K562 (cell line): ENCODE measurements around the gene ZNF628. TPM values are rescaled to one million over a fixed set of nuclear protein-coding genes. Genes with fewer than 3 reads are reported as not detected.

Experiments used
- ATAC-seq: fragments of 200-7000 bp; cut with Tn5 transposase; 3 replicates; pipeline ENCODE4 v1.9.1; 2020; ENCODE audit warnings: moderate library complexity
- BruUV-seq: library from RNA; stranded (reverse); fragments of 400-500 nt; replicated peaks from 2 replicates; lab custom pipeline; 2021; lab: Mats Ljungman, UMichigan
- CTCF ChIA-PET: fragments of 300-600 bp; formaldehyde crosslinking; extraction: SDS; loops from one replicate; lab custom pipeline; 2021; ENCODE audit warnings: low intra/inter-chr PET ratio; lab: Yijun Ruan, JAX
- POLR2A ChIA-PET: fragments of 300-600, 350-650 bp; sonication (Branson Sonifier 250); formaldehyde crosslinking; extraction: SDS; loops from one replicate; lab custom pipeline; 2021; ENCODE audit warnings: antibody characterized with exemption, inconsistent platforms; lab: Yijun Ruan, JAX
- DNase-seq, 4 experiments: peaks; one replicate each; pipeline versions ENCODE4 v3.0.0 to v3.0.0-alpha.2; 2011 to 2018; ENCODE audit warnings: low spot score in 3 of 4, mixed read lengths in 3 of 4; ENCODE audit errors: extremely low read depth in 1 of 4
- FAIRE-seq: peaks from 2 replicates; lab custom pipeline; 2011; peaks lifted over from hg19 to GRCh38; lab: Jason Lieb, UNC
- H2AFZ ChIP-seq: 2 replicates; pipeline ENCODE4 v1.6.0; 2011; ENCODE audit warnings: low read depth, low read length, control low read depth, inconsistent platforms
- H3K27ac ChIP-seq: fragments of 200-600 bp; 3 replicates; pipeline ENCODE4 v1.8.0; 2011; ENCODE audit warnings: low read depth, mild to moderate bottlenecking, control low read depth, inconsistent platforms, low read length, moderate library complexity, mixed read lengths; ENCODE audit errors: extremely low read depth
- H3K27me3 ChIP-seq, 2 experiments: fragments of 300-600 bp in 1 of 2; 2 replicates in 1 of 2; 3 replicates in 1 of 2; pipeline versions ENCODE4 v1.6.0 to v1.8.0; 2011; ENCODE audit warnings: inconsistent platforms in 2 of 2, low read length in 2 of 2, mild to moderate bottlenecking in 1 of 2, mixed read lengths in 1 of 2, moderate library complexity in 1 of 2; ENCODE audit not compliant: control insufficient read depth in 2 of 2, insufficient read depth in 2 of 2
- H3K36me3 ChIP-seq: fragments of 300-600 bp; 3 replicates; pipeline ENCODE4 v1.8.0; 2011; ENCODE audit warnings: mild to moderate bottlenecking, low read length, inconsistent platforms; ENCODE audit not compliant: control insufficient read depth, insufficient read depth
- H3K4me1 ChIP-seq, 2 experiments: fragments of 200-600 bp in 1 of 2; replicated peaks in 1 of 2; 2 replicates in 1 of 2; 3 replicates in 1 of 2; pipeline versions ENCODE4 v1.5.1 to v1.8.0; 2011; ENCODE audit warnings: inconsistent platforms in 2 of 2, low read length in 2 of 2, mild to moderate bottlenecking in 1 of 2, mixed read lengths in 1 of 2, moderate library complexity in 1 of 2; ENCODE audit not compliant: control insufficient read depth in 2 of 2, insufficient read depth in 2 of 2
- H3K4me2 ChIP-seq: 2 replicates; pipeline ENCODE4 v1.6.1; 2011; ENCODE audit warnings: low read length, control low read depth, inconsistent platforms, mixed read lengths; ENCODE audit not compliant: insufficient read depth
- H3K4me3 ChIP-seq: fragments of 200-600 bp; sonication (generic), shearing (Covaris generic); 2 replicates; pipeline ENCODE4 v1.5.1; 2016; ENCODE audit warnings: control low read depth, inconsistent platforms
- H3K79me2 ChIP-seq: fragments of 200-600 bp; 3 replicates; pipeline ENCODE4 v1.8.0; 2011; ENCODE audit warnings: low read length, inconsistent platforms; ENCODE audit not compliant: control insufficient read depth, insufficient read depth
- H3K9ac ChIP-seq, 2 experiments: 2 replicates each; pipeline versions ENCODE4 v1.6.0 to v1.6.1; 2011; ENCODE audit warnings: low read depth in 2 of 2, low read length in 2 of 2, control low read depth in 1 of 2, inconsistent platforms in 1 of 2, mild to moderate bottlenecking in 1 of 2, mixed read lengths in 1 of 2; ENCODE audit not compliant: insufficient read depth in 1 of 2
- H3K9me1 ChIP-seq: one replicate; pipeline ENCODE4 v1.6.0; 2011; ENCODE audit warnings: inconsistent platforms, mild to moderate bottlenecking, low read length, moderate library complexity; ENCODE audit not compliant: control insufficient read depth, insufficient read depth
- H3K9me3 ChIP-seq: replicated peaks from 2 replicates; pipeline ENCODE4 v1.5.1; 2011; ENCODE audit warnings: low read depth, low read length, inconsistent platforms; ENCODE audit not compliant: control insufficient read depth, insufficient read depth
- H4K20me1 ChIP-seq: replicated peaks from 2 replicates; pipeline ENCODE4 v1.6.1; 2011; ENCODE audit warnings: low read length, inconsistent platforms, mixed read lengths; ENCODE audit not compliant: control insufficient read depth, insufficient read depth
- AFF1 ChIP-seq, 2 experiments: fragments of 450-650 bp; IDR thresholded peaks; 2 replicates each; pipeline ENCODE4 v1.6.1; 2018; ENCODE audit warnings: mild to moderate bottlenecking in 2 of 2, low read depth in 1 of 2; ENCODE audit not compliant: partially characterized antibody in 2 of 2
- BCOR ChIP-seq: fragments of 450-650 bp; IDR thresholded peaks from 2 replicates; pipeline ENCODE4 v1.6.1; 2016
- DNMT1 ChIP-seq: fragments of 450-650 bp; IDR thresholded peaks from 2 replicates; pipeline ENCODE4 v1.6.1; 2016; ENCODE audit warnings: antibody characterized with exemption, mild to moderate bottlenecking
- FOXJ3 ChIP-seq: sonication (generic); formaldehyde crosslinking; IDR thresholded peaks from 2 replicates; pipeline ENCODE4 v1.4.0; 2020; ENCODE audit warnings: mild to moderate bottlenecking, missing genetic modification reagents
- HDGF ChIP-seq: fragments of 450-650 bp; IDR thresholded peaks from 2 replicates; pipeline ENCODE4 v1.6.1; 2016
- JUN ChIP-seq, 2 experiments: sonication (generic) in 1 of 2; formaldehyde crosslinking in 1 of 2; IDR thresholded peaks; 2 replicates each; pipeline versions ENCODE4 v1.6.1 to v1.8.0; 2012 to 2022; ENCODE audit warnings: borderline replicate concordance in 2 of 2, mild to moderate bottlenecking in 2 of 2, improper control_type of control experiment in 1 of 2, low read depth in 1 of 2, low read length in 1 of 2, missing genetic modification reagents in 1 of 2
- MEIS2 ChIP-seq: fragments of 450-650 bp; IDR thresholded peaks from 2 replicates; pipeline ENCODE4 v1.6.1; 2014; ENCODE audit warnings: mild to moderate bottlenecking; ENCODE audit not compliant: partially characterized antibody
- RBFOX2 ChIP-seq: fragments of 200-400 bp; formaldehyde crosslinking; IDR thresholded peaks from 2 replicates; pipeline ENCODE4 v1.6.1; 2017; ENCODE audit warnings: low read depth, mild to moderate bottlenecking, low read length, moderate library complexity
- TCF15 ChIP-seq: fragments of 250-450 bp; sonication (Bioruptor Pico); IDR thresholded peaks from 2 replicates; pipeline ENCODE4 v1.8.0; 2022; ENCODE audit warnings: moderate library complexity, mild to moderate bottlenecking, inconsistent platforms
- WHSC1 ChIP-seq: IDR thresholded peaks from one replicate; pipeline ENCODE4 v1.6.1; 2012; ENCODE audit warnings: low read length, control low read depth, inconsistent platforms
- ZNF12 ChIP-seq: sonication (generic); formaldehyde crosslinking; IDR thresholded peaks from 2 replicates; pipeline ENCODE4 v1.4.0; 2020; ENCODE audit warnings: mild to moderate bottlenecking, missing genetic modification reagents
- ZNF592 ChIP-seq: fragments of 450-650 bp; IDR thresholded peaks from 2 replicates; pipeline ENCODE4 v1.6.1; 2017; ENCODE audit warnings: antibody characterized with exemption, mild to moderate bottlenecking
- ZNF717 ChIP-seq: fragments of 250-450 bp; sonication (Bioruptor Pico); IDR thresholded peaks from 2 replicates; pipeline ENCODE4 v1.5.0; 2021
- WGBS: fragments of 100-300 bp; shearing (Covaris generic); methylation state at CpG from one replicate; pipeline ENCODE4 v1.1.6; 2016; ENCODE audit warnings: low coverage, mixed read lengths; ENCODE audit not compliant: insufficient coverage; ENCODE audit errors: missing lambda C conversion rate; 5-methylcytosine and 5-hydroxymethylcytosine counted together
- in situ Hi-C: fragments of 300-500 bp; cut with MboI; formaldehyde crosslinking; loops from 4 replicates; pipeline ENCODE4 v1.15.0; 2018; ENCODE audit warnings: inconsistent platforms, mixed read lengths
- intact Hi-C: fragments of 100-400 bp; cut with micrococcal nuclease; formaldehyde crosslinking; loops from 2 replicates; pipeline ENCODE4 v1.14.2; 2022
- polyA plus RNA-seq, 8 experiments: library from polyadenylated mRNA; depleted of rRNA in 4 of 8; stranded (reverse) in 5 of 8; unstranded in 3 of 8; fragments of >200 nt; fragmentation: Nextera tagmentation in 2 of 8; fragmentation: Illumina TruSeq in 1 of 8; extraction: Ambion mirVana in 2 of 8; extraction: Trizol in 1 of 8; gene quantifications; 2 replicates each; pipeline versions ENCODE4 v1.2.1 to v1.2.3, GENCODE V29; 2011 to 2014; ENCODE audit warnings: inconsistent platforms in 1 of 8, missing spikeins in 1 of 8
- total RNA-seq, 7 experiments: library from RNA; depleted of rRNA in 6 of 7; stranded (reverse); fragments of >200 nt in 6 of 7; fragmentation: Illumina TruSeq in 2 of 7; extraction: Trizol in 2 of 7; gene quantifications; 2 replicates each; pipeline versions ENCODE4 v1.2.1 to v1.2.3, GENCODE V29; 2011 to 2021; ENCODE audit warnings: low replicate concordance in 1 of 7

ZNF628 gene
- total and polyA plus RNA-seq, 9 of the 15 experiments (the other 6 are each of a cell fraction or from before 2014, with no cell fraction given) = 0.13 to 13.6 (median 2.2) TPM; not detected in 3

- Histone ChIP-seq H3K27ac (peak overlapping the region; percentile 87), H3K9me3 (no peaks in the 10 kb centered on the region), H3K79me2 (no peaks in the 10 kb centered on the region), H3K27me3 (peaks cover 6 to 19% of the 10 kb centered on the region in 2 experiments), H3K4me3 (peak overlapping the region; percentile 64), H3K9me1 (no peaks in the 10 kb centered on the region), H3K4me1 (peaks cover 18 to 54% of the 10 kb centered on the region in 2 experiments), H4K20me1 (peaks cover 10% of the 10 kb centered on the region), H3K9ac (peak overlapping the region; percentile 88 to 91), H3K36me3 (no peaks in the 10 kb centered on the region), H3K4me2 (peak overlapping the region; percentile 83), H2AFZ (peak overlapping the region; percentile 94)
- peak; percentile 94 for FAIRE-seq
- ATAC-seq = peak; percentile 90
- in situ Hi-C loops (loop anchor here (25.0 kb wide), 1 partner anchor 778 kb away; the partner anchor contains the start of gene LILRB4), intact Hi-C loops (no loop called here)
- TSS peak; percentile 48 for BruUV-seq
- DNase-seq = peak; percentile 84 to 95 (median 92)
- ChIA-PET CTCF (no interaction called here), POLR2A (no interaction called here)
- 2% methylated on average over 31 of the region's 39 CpGs for WGBS
- TF ChIP-seq TCF15 (CRISPR knock-in tag) (no peak), ZNF12 (no peak), JUN (IDR thresholded peaks at IDR 0.05; ENCODE audit: borderline replicate concordance, low read depth, low read length) (no peak), JUN (CRISPR knock-in tag; IDR thresholded peaks at IDR 0.05; ENCODE audit: borderline replicate concordance) (0 out of 2 replicates have a peak, but pooled peaks have one; percentile 42), HDGF (no peak), ZNF592 (no peak), DNMT1 (no peak), RBFOX2 (peak; percentile 61), WHSC1 (no peak), AFF1 (IDR thresholded peaks at IDR 0.05; ENCODE audit: low read depth in 1 of 2, partially characterized antibody in 2 of 2) (no peak), MEIS2 (peak; percentile 60), BCOR (0 out of 2 replicates have a peak, but pooled peaks have one; percentile 7), FOXJ3 (CRISPR knock-in tag) (no peak), ZNF717 (CRISPR knock-in tag) (no peak)
Observed at GRCh38 chr19:55440411-55441105, 35.9 kb upstream of the ZNF628 start.
